NCI-H2196 (cell line): Measurements from ENCODE around the gene FOXO6.

ENCODE experiments used
- DNase-seq: peaks from one replicate; lab custom pipeline; 2025; ENCODE audit not compliant: unreplicated experiment; lab: John Stamatoyannopoulos, UW

Gene FOXO6

GRCh38 chr1:41423511-41424191 is 62.4 kb downstream of the FOXO6 start:
- DNase-seq, result no peak

- DNase-seq, result no peak
Observed at GRCh38 chr1:41424581-41425118, 63.4 kb downstream of the FOXO6 start.

- no peak for DNase-seq
Observed at GRCh38 chr1:41425369-41425768, 64.1 kb downstream of the FOXO6 start.

- no peak for DNase-seq
Observed at GRCh38 chr1:41426201-41426890, 65.1 kb downstream of the FOXO6 start.

- DNase-seq, result no peak
Observed at GRCh38 chr1:41427122-41427913, 66.1 kb downstream of the FOXO6 start.

GRCh38 chr1:41427916-41428737 is 66.9 kb downstream of the FOXO6 start:
- DNase-seq, result no peak

- DNase-seq, result no peak
Observed at GRCh38 chr1:41428738-41429640, 67.8 kb downstream of the FOXO6 start.

- DNase-seq, result no peak
Observed at GRCh38 chr1:41429641-41430035, 68.4 kb downstream of the FOXO6 start.

- DNase-seq, result no peak
Observed at GRCh38 chr1:41430069-41430468, 68.8 kb downstream of the FOXO6 start.

GRCh38 chr1:41430582-41430981 is 69.3 kb downstream of the FOXO6 start:
- no peak for DNase-seq

GRCh38 chr1:41431490-41432350 is 70.5 kb downstream of the FOXO6 start:
- no peak for DNase-seq
